Middle frontal gyrus (tissue), 1 donor: ENCODE results near the gene PTPN21.
A peak's percentile ranks its signal among the peaks of the same experiment; 100 is the strongest.

Experiments
- DNase-seq: peaks from one replicate; pipeline ENCODE4 v3.0.0-alpha.2; 2015; ENCODE audit warnings: low spot score; ENCODE audit errors: extremely low spot score

PTPN21 gene

GRCh38 chr14:88554457-88555286 is at the start of gene PTPN21:
Gene PTPN21, minus strand, starts transcription at chr14:88555007. Its CDS starts 4,590 bp downstream, at chr14:88550417.
- peak; percentile 26 for DNase-seq

- DNase-seq = no peak
These were observed 49.4 kb upstream of the PTPN21 start for GRCh38 chr14:88604212-88604611.

- no peak for DNase-seq
These were observed 45.1 kb upstream of the PTPN21 start for GRCh38 chr14:88599761-88600439.

GRCh38 chr14:88599326-88599725 is 44.5 kb upstream of the PTPN21 start:
- DNase-seq = no peak

- no peak for DNase-seq
These were observed 43.4 kb upstream of the PTPN21 start for GRCh38 chr14:88598097-88598675.

GRCh38 chr14:88597601-88598000 is 42.8 kb upstream of the PTPN21 start:
- DNase-seq = no peak

GRCh38 chr14:88597038-88597437 is 42.2 kb upstream of the PTPN21 start:
- DNase-seq = no peak

- no peak for DNase-seq
These were observed 37.2 kb upstream of the PTPN21 start for GRCh38 chr14:88592031-88592430.

GRCh38 chr14:88590173-88590572 is 35.4 kb upstream of the PTPN21 start:
- DNase-seq = no peak

- DNase-seq = no peak
These were observed 33.3 kb upstream of the PTPN21 start for GRCh38 chr14:88588081-88588480.

- DNase-seq = no peak
These were observed 29.6 kb upstream of the PTPN21 start for GRCh38 chr14:88584451-88584850.

- no peak for DNase-seq
These were observed 21.4 kb upstream of the PTPN21 start for GRCh38 chr14:88576222-88576621.

GRCh38 chr14:88572117-88572516 is 17.3 kb upstream of the PTPN21 start:
- DNase-seq = no peak

GRCh38 chr14:88568196-88568595 is 13.4 kb upstream of the PTPN21 start:
- no peak for DNase-seq

- no peak for DNase-seq
These were observed 10.6 kb upstream of the PTPN21 start for GRCh38 chr14:88565427-88565826.

- DNase-seq = no peak
These were observed 9.0 kb upstream of the PTPN21 start for GRCh38 chr14:88563845-88564244.

GRCh38 chr14:88562831-88563686 is 8.3 kb upstream of the PTPN21 start, which contains the start of gene ZC3H14:
Gene ZC3H14, plus strand, starts transcription at chr14:88563037. Its CDS starts 97 bp downstream, at chr14:88563134.
- peak; percentile 87 for DNase-seq

GRCh38 chr14:88562532-88562830 is 7.7 kb upstream of the PTPN21 start:
- DNase-seq = no peak

GRCh38 chr14:88559852-88560251 is 5.0 kb upstream of the PTPN21 start:
- DNase-seq = no peak

- DNase-seq = no peak
These were observed 1.8 kb upstream of the PTPN21 start for GRCh38 chr14:88556581-88556980.

- peak; percentile 14 for DNase-seq
These were observed 836 bp downstream of the PTPN21 start for GRCh38 chr14:88553886-88554456.
